GM19395 (cell line): Measurements from ENCODE around the gene KLC3.
"Not testable (repeated sequence)": the region's sequence is repeated elsewhere in the genome, so short reads cannot be mapped to it uniquely, and the experiment has no call there.

Experiments
- ATAC-seq: cut with Tn5 transposase; IDR thresholded peaks from one replicate; pipeline ENCODE4 v1.9.1; 2021; ENCODE audit warnings: mild to moderate bottlenecking, moderate library complexity; ENCODE audit not compliant: unreplicated experiment

The KLC3 gene

DNA sequence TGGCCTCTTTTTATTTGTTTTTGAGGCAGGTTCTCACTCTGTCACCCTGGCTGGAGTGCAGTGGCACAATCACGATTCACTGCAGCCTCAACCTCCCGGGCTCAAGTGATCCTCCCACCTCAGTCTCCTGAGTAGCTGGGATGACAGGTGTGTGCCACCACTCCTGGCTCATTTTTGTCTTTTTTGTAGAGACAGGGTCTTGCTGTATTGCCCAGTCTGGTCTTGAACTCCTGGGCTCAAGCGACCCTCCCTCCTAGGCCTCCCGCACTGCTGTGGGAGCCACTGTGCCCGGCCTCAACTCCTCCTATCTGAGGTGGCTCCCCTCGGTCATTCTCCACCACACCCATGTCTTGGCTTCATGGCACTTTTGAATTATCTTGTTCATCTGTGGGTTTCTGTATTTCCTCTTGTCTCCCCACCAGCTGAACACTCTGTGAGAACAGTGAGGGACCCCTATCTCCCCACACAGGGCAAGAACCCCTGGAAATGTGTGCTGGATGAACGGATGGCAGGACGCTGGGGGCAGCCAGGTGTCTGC is 25.8 kb upstream of the KLC3 start:
- no peak for ATAC-seq

DNA sequence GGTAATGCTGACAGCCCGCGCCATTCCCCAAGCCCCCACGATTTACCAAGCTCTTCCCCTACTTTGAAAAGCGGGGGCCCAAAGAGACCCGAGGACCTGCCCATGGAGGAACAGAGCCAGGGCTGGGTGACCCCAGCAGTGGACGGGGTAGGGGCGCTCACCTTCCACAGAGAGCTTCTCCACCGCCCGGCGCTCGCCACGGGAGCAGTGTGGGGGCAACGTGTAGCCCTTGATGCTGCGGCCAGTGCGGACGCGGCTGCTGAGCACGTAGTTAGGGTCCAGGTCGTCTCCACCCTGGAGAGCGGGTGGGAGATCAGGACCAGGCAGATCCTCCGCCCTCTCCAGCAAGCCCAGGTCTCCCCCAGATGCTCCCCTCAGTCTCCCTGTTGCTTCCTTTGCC is 25.2 kb upstream of the KLC3 start:
- no peak for ATAC-seq

DNA sequence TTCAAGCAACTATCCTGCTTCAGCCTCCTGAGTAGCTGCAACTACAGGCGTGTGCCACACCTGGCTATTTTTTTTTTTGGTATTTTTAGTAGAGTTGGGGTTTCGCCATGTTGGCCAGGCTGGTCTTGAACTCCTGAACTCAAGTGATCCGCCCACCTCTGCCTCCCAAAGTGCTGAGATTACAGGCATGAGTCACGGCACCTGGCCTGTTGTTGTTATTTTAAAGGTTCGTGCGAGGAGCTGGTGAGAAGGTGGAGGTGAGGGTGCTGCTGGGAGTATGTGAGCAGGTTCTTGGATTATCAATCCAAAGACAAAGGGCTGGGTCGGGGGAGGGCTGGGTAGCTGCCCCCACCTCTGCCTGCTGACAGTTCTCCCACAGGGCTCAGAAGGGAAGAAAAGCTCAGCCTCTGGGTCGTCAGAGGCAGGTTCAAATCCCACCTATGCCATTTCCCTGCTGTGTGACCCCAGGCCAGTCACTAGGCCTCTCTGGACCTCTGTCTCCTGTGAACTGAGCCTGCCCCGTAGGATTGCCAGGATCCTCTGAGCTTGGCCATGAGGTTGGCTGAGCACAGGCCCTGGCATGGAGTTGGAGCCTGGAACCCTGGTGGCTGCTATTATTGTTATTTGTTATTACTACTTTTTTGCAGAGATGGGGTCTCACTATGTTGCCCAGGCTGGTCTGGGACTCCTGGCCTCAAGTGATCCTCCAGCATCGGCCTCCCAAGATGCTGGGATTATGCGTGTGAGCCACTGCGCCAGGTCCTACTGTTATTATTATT is 19.4 kb upstream of the KLC3 start:
- no peak for ATAC-seq

DNA sequence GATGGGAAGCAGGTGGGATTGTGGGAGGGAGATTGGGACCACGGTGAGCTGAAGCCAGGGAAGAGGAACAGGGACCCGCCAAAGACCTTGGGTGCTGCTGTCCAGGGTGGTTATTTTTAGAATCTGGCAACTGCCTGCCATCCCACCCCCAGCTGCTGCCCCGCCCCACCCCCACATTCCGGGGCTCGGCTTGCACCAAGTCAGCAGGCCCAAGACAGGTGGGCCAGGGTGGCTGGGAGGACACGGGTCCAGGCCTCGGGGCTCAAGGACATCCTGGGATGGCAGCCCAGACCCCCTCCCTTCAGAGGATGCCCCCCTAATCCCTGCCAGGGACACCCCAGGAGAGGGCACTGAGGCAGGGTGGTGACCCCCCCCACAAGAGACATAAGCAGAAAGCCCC is 18.7 kb upstream of the KLC3 start:
- no peak for ATAC-seq

DNA sequence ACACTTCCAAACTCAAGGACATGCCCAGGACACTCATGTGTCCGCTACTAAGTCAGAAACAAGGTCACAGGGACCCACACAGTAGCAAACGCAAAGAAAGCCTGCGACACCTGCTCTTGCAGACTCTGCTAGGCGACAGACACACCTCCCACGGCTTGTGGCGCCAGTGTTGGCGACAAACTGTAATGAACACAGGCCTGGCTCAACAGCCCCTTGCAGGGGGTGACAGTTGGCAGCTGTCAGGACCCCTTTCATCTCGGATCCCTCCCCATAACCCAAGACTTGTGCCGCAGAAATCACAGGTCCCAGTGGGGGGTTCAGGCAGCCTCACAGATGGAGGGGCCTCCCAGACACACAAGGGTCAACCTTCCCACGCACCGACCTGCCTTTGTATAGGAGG is 18.2 kb upstream of the KLC3 start:
- ATAC-seq: no peak

DNA sequence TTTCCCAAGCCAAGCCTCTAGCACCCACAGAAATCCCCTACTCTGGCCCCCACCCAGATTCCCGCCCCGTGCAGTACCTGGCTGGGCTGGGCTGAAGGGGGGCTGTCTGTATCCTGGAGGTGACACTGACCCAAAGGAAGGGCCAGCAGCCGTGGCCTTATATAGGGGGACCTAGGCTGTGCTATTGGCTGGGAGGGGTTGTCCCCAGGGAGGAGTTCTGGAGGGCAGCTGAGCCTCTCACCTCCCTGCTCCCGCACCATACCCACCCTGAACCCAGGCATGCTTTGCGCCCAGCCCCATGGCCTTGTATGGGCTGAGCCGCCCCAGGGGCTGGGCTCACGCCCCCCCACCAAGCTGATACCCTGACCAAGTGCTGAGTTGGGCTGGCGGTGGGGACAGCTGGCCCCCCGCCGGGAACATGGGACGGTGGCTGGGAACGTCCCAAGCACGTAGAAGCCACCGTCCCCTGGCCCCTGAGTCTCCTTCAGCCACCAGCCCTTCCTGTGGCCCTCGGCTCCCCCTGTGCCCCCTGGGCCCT is 17.7 kb upstream of the KLC3 start, which contains the start of gene CKM:
Gene CKM, minus strand, starts transcription at position 132 of the 538 bp plus-strand sequence. CDS start 3,162 bp downstream, outside the sequence.
- ATAC-seq: no peak

DNA sequence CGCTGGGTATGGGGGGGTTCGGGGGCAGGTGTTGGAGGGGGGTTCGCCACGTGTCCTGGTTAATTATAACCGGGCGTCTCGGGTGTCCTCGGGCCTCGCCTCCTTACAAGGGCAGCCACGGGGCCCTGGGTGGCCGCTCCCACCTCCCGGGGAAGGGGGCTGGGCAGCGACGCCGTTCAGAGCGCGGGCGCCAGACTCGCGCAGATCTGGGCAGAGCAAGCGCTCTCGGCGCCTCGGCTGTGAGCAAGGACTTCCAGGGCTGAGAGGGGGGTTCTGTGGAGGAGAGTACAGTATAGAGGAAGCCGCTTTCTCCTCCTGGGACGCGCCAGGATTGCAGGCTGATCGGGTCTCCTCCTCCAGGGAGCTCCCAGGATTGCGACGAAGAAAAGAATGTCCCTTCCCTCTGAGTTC is 16.9 kb upstream of the KLC3 start:
- ATAC-seq: no peak

DNA sequence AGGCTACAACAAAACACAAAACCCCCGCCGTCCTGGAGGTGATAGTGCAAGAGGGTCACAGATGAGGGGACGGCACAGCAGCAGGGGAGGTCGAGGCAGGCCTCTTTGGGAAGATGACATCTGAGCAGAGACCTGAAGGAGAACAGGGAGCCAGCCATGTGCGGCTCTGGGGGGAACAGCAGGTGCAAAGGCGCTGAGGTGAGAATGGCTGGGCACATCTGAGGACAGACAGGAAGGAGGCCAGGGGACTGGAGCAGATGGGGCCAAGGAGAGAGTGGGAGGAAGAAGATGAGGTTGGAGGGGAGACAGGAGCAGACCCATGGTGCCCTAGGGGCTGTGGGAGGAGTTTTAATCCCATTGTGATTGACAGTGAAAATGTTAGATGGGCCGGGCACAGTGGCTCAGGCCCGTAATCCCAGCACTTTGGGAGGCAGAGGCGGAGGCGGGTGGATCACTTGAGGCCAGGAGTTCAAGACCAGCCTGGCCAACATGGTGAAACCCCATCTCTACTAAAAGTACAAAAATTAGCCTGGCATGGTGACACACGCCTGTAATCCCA is 16.1 kb upstream of the KLC3 start:
- ATAC-seq: no peak

DNA sequence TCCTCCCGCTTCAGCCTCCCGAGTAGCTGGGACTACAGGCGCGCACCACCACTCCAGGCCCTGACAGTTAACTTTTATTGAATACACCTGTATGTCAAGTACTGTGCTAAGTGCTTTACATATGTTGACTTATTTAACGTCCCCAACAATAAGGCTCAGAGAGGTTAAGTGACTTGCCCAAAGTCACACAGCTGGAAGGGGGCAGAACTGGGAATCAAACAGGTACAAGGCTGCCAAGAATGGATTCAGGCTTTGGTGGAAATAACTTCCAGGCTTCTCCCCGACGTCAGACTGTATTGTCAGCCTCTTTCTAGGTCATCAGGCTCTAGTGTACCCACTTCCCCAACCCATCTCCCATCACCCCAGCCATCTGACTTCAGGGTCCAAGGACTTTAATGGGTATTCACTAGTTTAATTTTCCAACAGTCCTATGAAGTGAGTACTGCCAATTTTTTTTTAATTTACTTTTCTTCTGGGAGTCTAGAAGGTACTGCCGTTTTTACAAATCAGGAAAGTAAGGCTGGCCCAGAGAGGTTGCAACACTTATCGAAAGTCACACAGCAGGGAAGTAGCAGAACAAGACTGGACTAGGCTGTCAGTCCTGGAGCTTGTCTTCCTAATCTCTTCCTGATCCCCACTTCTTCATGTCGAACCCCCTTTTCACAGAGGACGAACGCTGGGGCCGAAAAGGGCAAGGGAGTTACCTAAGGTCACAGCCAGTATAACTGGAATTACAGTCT is 13.0 kb upstream of the KLC3 start:
- no peak for ATAC-seq

DNA sequence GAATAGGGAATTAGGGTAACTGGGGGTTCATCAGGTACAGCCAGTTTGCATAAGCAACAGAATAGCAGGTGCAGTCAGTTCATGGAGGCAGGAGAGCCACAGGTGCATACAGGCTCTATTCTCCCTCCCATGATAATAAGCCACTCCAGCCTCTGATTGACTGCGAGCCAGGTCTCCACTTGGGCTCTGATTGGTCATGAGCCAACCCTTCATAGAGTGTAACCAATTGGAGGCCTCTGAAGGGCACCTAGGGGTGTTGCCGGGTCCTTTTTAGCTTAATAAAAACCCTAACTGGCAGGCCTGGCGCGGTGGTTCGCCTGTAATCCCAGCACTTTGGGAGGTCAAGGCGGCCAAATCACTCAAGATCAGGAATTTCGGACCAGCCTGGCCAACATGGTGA is 9.1 kb upstream of the KLC3 start:
- ATAC-seq: no peak

DNA sequence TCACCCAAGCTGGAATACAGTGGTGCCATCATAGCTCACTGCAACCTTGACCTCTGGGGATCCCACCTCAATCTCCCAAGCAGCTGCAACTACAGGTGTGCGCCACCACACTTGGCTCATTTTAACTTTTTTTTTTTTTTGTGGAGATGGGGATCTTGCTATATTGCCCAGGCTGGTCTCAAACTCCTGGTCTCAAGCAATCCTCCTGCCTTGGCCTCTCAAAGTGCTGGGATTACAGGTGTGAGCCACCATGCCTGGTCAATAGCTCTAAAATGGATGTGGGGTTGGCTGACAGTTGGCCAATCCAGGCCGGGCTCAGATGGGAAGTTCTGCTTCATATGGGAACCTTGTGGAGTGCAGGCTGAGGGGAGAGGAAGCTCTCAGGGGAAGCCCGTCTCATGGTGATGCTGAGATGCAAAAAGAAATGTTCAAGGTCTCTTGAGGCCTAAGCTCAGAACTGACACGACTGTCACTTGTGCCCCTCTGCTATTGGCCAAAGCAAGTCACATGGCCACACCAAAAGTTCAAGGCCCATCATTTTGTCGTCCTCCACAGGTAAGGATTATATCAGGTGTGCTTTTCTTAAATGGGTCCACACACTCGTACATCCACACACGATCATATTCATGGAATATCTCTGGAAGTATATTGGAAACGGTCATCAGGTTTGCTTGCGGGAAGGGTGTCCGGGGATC is 6.8 kb upstream of the KLC3 start:
- ATAC-seq: no peak

DNA sequence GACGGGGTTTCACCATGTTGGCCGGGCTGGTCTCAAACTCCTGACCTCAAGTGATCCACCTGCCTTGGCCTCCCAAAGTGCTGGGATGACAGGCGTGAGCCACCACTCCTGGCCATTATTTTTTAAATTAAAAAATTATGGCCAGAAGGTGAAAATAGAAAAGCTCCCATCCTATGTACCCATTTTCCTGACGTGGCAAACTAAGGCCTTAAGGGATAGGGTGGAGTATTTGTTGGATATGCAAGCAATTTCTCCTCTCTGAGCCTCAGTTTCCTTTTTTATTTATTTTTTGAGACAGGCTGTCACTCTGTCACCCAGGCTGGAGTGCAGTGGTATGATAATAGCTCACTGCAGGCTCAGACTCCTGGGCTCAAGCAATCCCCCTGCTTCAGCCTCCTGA is 5.7 kb upstream of the KLC3 start:
- not testable (repeated sequence) for ATAC-seq

DNA sequence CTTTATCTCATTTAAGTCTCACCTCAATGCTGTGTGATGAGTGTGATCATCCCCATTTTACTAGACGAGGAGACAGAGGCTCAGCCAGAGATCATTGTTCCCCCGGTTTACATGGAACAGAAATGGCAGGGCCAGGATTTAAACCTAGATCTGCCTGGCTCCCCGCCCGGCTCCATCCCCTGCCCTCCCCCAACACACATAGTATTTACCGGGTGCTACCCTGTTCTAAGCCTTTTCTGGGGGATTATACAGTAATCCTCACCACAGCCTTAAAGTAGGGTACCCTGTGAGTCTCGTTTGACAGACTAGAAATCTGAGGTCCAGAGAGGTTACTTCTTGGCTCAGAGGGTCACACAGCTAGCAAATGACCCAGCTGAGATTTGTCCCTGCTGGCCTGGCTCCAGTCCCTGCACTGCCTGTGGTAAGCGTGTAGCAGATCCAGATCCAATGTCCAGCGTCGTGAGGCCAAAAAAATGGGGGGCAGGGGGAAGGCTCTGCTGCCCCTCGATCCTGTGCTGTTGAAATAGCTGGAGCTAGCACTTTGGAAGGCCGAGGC is 3.8 kb upstream of the KLC3 start:
- no peak for ATAC-seq

DNA sequence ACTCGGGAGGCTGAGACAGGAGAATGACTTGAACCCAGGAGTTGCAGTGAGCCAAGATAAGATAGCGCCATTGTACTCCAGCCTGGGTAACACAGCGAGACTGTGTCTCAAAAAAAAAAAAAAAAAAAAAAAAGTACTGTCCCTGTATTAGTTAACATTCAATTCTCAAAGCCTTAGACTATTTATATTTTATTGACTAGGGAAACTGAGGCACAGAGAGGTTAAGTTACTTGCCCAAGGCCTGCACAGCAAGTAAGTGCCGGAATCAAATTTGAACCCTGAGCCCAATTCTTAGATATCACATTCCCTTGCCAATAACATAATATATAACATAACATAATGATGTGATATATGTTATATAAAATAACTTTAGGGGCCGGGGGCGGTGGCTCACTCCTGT is 921 bp upstream of the KLC3 start:
- ATAC-seq: no peak

DNA sequence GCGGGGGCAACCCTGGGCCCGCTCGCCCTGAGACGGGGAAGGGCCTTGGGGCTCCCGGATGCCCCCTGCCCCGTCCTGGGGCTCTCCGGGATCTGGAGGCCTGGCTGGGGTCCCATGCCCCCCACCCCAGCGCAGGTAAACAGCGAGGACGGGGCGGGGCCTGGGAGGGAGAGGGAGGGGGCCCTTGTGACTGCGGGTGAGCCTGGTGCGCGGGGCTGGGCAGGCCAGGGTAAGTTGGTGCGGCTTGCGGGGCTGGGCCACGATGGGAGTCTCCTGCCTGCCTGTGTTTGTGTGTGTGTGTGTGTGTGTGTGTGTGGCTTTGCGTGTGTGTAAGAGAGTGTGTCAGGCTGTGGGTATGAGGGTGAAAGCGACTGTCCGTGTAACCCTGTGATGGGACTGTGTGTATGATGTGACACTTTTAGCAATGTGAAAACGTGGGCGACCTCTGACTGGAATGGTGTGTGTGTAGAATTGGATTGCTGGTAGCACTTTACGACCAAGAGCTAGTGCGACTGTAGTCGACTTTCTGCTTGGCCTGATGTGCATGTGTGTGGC is 426 bp downstream of the KLC3 start:
- ATAC-seq: no peak

DNA sequence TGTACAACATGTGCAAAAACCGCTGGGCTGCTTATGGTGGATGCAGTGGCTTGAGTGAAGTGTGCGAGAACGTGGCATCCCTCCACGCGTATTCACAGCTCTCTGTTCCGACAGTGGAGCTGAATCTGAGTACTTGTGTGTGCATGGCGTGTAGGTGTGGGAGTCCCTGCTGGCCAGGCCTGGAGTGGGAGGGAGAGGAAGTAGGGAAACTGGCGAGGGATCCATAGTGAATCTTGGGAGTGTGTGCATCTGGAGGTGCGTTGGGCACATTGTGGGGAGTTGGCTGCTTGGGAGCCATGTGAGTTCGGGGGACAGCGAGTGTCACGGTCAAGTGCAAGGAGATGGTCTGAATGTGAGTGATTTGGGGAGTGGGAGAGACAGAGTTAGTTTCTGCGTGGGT is 2.4 kb downstream of the KLC3 start:
- no peak for ATAC-seq

DNA sequence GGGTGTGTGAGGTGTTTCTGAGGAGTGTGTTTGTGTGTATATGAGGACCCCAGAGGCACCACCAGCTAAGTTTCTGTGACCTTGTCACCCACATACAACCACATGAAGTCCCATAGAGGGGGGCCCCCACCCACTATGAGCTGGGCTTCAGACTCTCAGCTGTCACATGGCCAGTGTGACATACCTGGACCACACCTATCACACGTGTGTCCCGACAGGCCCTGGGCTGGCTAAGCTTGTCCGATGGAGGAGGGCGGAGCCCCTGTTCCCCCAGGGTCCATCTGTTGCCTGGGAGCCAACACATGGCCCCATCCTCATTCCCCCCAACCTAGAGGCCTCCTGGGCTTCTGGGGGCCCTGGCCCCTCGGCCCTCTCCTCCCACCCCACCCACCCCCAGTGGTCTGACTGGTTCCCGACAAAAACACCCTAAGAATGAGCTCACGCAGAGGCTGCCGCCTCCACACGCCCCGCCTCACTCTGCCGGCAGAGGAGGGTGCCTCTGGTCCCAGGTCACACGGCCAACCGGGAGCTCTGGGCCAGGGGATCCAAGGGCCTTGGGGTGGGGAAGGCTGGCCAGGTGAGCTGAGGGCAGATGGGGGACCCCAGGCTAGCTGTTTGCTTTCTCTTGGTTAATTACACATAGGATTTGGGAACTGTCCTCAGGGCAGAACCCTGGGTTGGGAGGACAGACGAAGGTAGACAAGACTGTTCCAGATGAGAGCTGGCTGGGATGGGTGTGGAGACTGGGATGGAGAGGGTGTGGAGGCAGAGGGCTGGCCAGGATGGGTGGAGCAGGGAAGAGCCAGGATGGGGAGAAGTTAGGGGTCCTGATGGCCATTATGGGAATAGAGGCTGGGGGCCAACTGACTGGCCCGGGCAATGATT is 4.3 kb downstream of the KLC3 start:
- no peak for ATAC-seq

DNA sequence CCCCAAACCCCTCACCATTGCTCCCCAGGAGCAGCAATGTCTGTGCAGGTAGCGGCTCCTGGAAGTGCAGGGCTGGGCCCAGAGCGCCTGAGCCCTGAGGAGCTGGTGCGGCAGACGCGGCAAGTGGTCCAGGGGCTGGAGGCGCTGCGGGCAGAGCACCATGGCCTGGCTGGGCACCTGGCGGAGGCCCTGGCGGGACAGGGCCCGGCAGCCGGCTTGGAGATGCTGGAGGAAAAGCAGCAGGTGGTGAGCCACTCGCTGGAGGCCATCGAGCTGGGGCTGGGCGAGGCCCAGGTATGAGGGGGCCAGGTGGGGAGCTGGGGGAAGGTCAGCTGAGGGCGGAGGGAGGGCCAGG is 4.9 kb downstream of the KLC3 start:
- ATAC-seq: no peak

DNA sequence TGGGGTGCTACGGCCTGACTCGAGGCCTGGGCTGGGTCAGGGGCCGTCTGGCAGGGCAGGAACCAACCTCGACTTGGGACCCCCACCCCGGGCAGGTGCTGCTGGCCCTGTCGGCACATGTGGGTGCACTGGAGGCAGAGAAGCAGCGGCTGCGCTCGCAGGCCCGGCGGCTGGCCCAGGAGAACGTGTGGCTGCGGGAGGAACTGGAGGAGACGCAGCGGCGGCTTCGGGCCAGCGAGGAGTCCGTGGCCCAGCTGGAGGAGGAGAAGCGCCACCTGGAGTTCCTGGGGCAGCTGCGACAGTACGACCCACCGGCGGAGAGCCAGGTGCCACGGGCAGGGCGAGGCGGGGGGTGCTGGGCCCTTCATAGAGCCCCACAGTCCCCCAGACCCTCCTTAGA is 5.9 kb downstream of the KLC3 start:
- ATAC-seq: no peak
